NCI-H146 (cell line): ENCODE measurements around the gene CHST5.
"Not testable (repeated sequence)": the region's sequence is repeated elsewhere in the genome, so short reads cannot be mapped to it uniquely, and the experiment has no call there.

Experiments
- DNase-seq: peaks from one replicate; lab custom pipeline; 2025; lab: John Stamatoyannopoulos, UW

CHST5 gene

GRCh38 chr16:75506107-75506506 lies 29.8 kb downstream of the CHST5 start:
- no peak for DNase-seq

GRCh38 chr16:75503801-75504200 lies 32.1 kb downstream of the CHST5 start:
- DNase-seq, result no peak

GRCh38 chr16:75502916-75503605 lies 32.8 kb downstream of the CHST5 start:
- DNase-seq, result no peak

GRCh38 chr16:75501820-75502219 lies 34.1 kb downstream of the CHST5 start:
- not testable (repeated sequence) for DNase-seq

- DNase-seq, result no peak
These were observed 34.5 kb downstream of the CHST5 start for GRCh38 chr16:75501359-75501758.

GRCh38 chr16:75498605-75499322 lies 37.1 kb downstream of the CHST5 start:
- DNase-seq, result peak; percentile 9

- no peak for DNase-seq
These were observed 38.4 kb downstream of the CHST5 start for GRCh38 chr16:75497558-75497957.

- DNase-seq, result peak; percentile 33
These were observed 40.7 kb downstream of the CHST5 start, which contains the start of gene CHST6 for GRCh38 chr16:75495076-75495674. CHST6 (minus strand) TSS chr16:75495441; CDS start chr16:75479828, 15,613 bp downstream.

GRCh38 chr16:75494661-75495075 lies 41.2 kb downstream of the CHST5 start:
- DNase-seq, result no peak

- DNase-seq, result no peak
These were observed 41.7 kb downstream of the CHST5 start for GRCh38 chr16:75494184-75494583.

- DNase-seq, result peak; percentile 74
These were observed 44.0 kb downstream of the CHST5 start for GRCh38 chr16:75491876-75492275.

- no peak for DNase-seq
These were observed 47.6 kb downstream of the CHST5 start for GRCh38 chr16:75488322-75488721.

GRCh38 chr16:75486676-75487313 lies 49.1 kb downstream of the CHST5 start:
- DNase-seq, result no peak

GRCh38 chr16:75486014-75486675 lies 49.8 kb downstream of the CHST5 start:
- peak; percentile 69 for DNase-seq

GRCh38 chr16:75485230-75486013 lies 50.5 kb downstream of the CHST5 start:
- no peak for DNase-seq

- DNase-seq, result no peak
These were observed 52.7 kb downstream of the CHST5 start for GRCh38 chr16:75483222-75483621.

GRCh38 chr16:75482434-75483205 lies 53.3 kb downstream of the CHST5 start:
- no peak for DNase-seq

- peak; percentile 5 for DNase-seq
These were observed 54.4 kb downstream of the CHST5 start for GRCh38 chr16:75481475-75481874.

GRCh38 chr16:75479421-75479990 lies 56.4 kb downstream of the CHST5 start:
- no peak for DNase-seq
